IPS DF 4.7 (cell line): Measurements from ENCODE around the gene PAOX.
"Not testable (repeated sequence)": the region's sequence is repeated elsewhere in the genome, so short reads cannot be mapped to it uniquely, and the experiment has no call there.

Experiments
- DNase-seq: peaks from one replicate; pipeline ENCODE4 v3.0.0-alpha.2; 2013; ENCODE audit warnings: low spot score; ENCODE audit errors: extremely low read depth

PAOX gene

DNA sequence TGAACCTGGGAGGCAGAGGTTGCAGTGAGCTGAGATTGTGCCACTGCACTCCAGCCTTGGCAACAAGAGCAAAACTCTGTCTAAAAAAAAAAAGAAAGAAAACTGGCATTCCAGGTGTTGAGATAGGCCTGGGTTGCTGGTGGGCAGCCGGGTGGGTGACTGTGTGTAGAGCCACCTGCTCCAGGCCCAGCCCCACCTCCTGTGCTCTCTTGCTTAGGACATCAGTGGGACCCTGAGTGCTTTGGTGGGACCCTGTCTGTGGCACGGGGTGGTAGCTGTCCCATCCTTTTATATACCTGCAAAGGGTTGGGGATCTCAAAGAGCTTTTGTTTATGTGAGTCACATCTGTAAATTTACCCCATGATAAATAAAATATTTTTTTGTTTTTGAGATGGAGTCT is 6.2 kb downstream of the PAOX start:
- DNase-seq, result no peak

DNA sequence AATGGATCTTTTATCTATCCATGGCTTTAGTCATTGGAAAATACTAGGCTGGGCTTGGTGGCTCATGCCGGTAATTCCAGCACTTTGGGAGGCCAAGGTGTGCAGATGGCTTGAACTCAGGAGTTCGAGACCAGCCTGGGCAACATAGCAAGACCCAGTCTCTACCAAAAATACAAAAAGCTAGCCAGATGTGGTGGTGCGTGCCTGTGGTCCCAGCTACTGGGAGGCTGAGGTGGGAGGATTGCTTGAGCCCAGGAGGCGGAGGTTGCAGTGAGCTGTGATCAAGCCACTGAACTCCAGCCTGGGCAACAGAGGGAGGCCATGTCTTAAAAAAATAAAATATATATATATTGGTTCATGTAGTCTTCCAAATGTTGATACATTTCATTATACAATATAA is 7.9 kb downstream of the PAOX start:
- DNase-seq, result not testable (repeated sequence)

DNA sequence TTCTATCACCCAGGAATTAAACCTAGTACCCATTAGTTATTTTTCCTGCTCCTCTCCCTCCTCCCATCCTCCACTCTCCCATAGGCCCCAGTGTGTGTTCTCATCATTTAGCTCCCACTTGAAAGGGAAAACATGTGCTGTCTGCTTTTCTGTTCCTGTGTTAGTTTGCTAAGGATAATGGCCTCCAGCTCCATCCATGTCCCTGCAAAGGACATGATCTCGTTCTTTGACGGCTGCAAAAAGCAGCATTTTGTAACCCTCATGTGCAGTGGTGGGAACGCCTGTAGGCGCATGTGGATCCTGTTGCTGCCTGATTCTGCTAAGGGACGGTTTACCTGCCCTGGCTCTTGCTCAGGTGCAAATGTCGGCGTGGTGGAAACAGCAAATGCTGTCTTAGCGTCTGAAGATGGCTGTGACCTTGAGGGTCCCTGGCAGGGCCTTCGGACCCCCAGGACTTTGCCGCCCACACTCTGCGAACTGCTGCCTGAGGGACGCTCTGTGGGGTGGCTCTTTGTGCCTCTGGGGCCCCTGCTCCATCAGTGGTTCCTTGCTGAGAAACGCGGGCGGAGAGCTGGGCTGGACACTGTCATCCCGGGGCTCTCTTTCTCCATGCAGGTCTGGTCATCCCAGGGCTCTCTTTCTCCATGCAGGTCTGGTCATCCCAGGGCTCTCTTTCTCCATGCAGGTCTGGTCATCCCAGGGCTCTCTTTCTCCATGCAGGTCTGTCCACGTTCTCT is 9.3 kb downstream of the PAOX start:
- no peak for DNase-seq

DNA sequence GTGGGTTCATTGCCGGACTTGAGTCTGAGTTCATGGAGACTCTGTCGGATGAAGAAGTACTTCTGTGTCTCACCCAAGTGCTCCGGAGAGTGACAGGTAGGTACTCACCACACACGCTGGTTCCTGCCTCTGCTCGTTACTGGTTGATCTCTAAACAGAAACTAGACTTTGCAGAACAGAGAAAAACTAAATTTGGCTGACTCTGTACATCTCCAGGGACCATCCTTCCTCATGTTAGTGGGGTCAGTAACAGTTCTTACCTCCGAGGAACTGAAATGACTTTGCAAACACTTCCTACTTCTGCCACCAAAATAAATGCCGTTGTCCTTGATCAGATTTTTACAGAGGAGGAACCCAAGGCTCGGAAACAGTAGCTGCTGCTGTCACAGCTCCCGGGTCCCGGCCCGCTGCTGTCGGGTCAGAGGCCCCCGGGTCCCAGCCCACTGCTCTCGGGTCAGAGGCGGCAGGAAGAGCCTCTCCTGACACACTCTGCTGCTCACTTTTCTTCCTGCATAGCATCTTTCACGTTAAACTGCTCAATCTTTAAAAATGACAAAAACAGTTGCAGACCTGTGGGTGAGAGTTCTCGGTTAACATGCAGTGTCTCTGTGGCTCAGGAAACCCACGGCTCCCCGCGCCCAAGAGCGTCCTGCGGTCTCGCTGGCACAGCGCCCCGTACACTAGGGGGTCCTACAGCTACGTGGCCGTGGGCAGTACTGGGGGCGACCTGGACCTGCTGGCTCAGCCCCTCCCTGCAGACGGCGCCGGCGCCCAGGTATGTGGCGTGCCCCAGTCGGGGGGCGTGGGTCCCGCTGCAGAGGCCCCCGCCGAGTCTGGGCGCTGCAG is 10.1 kb downstream of the PAOX start:
- DNase-seq, result no peak

DNA sequence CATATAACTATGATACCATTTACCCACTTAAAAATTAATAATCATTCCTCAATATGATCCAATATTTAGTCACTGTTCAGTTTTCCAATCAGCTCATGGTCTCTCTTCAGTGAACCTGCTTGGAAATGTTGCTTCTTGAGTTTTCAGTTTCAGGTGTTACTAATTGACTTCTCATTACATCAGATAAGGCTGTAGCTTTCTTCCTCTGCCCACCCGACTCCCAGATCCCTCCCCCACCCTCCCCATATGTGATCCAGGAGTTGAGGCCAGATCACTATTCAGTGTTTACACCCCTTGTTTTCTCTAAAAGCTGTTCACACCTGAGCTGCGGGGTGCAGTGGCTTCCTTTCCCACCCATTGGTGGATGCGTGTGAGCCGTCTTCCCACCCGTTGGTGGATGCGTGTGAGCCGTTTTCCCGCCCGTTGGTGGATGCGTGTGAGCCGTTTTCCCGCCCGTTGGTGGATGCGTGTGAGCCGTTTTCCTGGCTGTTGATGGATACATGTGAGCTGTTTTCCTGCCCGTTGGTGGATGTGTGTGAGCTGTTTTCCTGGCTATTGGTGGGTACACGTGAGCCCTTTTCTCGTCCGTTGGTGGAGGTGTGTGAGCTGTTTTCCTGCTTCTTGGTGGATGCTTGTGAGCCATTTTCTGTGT is 11.7 kb downstream of the PAOX start:
- DNase-seq, result no peak

DNA sequence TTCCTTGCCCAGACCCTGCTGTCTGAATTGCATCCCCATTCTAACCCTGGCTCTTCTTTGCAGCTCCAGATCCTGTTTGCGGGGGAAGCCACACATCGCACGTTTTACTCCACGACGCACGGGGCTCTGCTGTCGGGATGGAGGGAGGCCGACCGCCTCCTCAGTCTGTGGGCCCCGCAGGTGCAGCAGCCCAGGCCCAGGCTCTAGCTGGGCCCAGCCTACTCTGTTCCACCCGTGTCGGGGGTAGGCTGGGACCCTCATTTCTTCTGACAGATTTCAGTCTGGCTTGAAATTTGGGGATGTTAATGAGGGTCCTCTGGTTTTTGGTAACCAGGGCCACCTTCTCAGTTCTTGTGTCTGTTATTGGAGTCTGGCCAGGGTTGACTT is 12.2 kb downstream of the PAOX start:
- DNase-seq, result no peak

DNA sequence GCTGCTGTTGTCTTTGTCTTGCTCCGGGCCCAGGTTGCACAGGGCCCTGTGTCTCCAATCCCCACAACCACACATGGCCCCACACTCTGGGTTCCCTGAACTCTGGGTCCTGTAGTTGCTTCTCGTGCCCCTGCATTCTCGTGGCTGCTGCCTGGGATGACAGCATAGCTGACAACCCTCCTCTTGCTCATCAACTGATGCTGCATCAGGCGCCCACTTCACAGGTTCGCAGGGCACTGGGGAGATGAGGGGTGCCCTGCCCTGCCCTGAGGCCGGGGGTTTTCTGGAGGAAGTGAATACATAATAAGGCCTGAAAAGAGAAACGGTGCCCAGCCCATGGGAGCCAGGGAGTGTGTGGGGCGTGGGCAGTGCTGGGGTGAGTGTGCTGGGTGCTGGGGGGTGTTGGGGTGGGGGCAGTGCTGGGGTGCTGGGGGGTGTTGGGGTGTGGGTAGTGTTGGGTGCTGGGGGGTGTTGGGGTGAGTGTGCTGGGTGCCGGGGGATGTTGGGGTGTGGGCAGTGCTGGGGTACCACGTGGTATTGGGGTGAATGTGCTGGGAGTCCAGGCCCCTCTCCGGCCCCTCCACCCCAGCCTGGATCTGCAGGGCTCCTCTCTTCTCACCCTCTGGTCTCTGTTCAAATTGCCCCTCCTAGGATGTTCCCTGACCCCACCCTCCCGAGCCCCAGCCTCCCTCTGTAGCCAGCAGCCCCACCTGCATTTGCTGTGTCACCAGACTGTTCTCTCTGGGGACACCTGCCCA is 12.9 kb downstream of the PAOX start:
- DNase-seq, result no peak

DNA sequence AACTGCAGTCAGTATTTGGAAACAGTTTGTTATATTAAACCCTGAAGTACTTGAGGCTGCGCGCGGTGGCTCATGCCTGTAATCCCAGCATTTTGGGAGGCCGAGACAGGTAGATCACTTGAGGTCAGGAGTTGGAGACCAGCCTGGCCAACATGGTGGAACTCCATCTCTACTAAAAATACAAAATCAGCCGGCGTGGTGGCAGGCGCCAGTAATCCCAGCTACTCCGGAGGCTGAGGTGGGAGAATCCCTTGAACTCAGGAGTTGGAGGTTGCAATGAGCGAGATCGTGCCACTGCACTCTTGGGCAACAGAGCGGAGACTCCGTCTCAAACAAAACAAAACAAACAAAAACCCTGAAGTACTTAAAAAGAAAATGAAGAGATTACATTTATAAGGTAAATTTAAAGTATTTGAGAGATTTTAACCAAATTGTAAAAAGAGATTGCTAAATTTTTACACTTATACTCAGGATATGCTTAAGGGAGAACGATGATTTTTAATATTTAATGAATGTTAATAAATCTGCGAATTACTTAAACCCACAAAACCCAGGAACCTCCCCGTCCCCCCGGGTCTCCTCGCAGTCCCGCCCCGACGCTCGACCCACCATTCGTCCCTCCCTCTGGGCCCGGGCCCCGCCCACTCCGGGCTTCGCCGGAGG is 14.5 kb downstream of the PAOX start:
- no peak for DNase-seq

DNA sequence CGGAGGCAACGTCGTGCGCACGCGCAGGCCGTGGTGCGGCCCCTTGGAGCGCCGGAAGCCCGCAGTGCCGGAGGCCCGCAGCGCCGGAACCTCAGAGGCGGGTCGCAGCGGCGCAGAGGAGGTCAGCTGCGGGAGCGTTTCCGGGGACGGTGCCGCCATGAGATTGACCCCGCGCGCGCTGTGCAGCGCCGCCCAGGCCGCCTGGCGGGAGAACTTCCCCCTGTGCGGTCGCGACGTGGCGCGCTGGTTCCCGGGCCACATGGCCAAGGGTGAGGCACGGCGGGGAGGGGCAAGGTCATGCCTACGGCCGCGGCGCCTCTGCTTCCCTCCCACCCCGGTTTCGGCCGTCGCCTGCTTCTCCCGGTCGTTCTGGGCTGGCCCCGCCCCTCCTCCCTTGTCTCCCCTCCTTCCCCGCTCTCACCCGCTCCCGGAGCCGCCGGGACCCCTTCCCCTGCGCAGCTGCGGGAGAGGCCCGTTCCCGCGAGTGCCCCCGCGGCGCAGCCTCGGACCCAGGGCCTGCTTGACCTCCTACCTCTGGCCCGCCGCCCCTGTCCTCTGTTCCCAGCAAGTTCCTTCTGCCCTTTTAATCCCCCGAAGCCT is 15.1 kb downstream of the PAOX start, which contains the start of gene MTG1:
MTG1 (plus strand) TSS at position 94 of the 600 bp plus-strand sequence; CDS start at position 158, 64 bp downstream.
- peak; percentile 78 for DNase-seq

DNA sequence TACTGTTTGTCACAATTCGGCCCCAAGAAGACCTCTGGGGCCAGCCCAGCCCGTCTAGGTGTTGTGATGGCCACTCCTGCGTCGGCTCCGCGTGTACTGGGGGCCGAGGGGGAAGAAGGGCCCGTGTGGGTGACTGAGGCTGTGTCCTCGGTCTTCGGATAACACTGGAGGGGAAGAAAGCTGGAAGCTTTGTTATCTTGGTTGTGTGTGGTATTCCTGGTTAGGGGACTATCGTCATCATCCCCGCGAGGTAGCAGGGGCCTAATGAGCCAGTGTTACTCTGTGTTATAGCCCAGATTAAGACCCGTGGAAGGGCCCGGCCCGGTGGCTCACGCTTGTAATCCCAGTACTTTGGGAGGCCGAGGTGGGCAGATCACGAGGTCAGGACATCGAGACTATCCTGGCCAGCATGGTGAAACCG is 15.7 kb downstream of the PAOX start:
- no peak for DNase-seq

DNA sequence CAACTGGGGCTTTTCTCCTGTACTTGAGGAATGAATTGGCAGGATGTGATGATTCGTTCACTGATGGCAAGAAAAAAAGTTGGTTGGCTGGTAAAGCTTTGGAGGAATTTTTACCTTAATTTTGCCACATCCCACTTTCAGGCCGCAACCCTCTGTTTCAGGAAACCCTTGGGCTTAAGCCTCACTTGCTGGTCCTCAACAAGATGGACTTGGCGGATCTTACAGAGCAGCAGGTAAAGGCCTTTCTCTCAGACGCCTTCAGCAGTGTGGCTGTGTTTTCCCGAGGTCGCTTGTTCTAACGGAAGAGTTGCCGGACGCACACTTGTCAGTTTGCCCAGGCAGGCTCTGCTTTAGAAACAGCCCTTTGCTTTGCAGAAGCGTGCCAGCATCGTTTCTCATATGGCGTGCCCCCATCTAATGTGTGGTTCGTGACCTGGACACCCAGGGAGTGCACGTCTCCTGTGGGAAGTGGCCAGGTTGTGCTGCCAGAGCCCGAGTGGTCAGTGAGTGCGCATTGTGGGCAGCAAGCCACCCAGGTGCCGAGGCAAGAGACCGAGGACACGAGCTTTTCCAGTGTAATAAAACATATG is 17.1 kb downstream of the PAOX start:
- no peak for DNase-seq

DNA sequence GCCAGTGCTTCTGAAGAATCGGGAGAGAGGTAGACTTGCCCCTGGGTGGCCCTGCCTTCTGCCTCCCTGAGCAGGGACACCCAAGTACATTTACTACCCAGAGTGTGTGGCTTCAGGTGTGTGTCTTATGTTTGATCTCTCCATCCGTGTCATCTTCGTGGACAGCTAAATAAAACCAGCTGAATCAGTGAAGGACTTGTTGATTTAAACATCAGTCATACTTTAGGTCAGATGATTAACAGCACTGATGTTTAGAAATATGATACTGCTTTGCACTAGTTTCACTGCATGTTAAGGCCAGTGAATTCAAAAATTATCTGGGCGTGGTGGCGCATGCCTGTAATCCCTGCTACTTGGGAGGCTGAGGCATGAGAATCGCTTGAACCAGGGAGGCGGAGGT is 18.9 kb downstream of the PAOX start:
- DNase-seq, result no peak

DNA sequence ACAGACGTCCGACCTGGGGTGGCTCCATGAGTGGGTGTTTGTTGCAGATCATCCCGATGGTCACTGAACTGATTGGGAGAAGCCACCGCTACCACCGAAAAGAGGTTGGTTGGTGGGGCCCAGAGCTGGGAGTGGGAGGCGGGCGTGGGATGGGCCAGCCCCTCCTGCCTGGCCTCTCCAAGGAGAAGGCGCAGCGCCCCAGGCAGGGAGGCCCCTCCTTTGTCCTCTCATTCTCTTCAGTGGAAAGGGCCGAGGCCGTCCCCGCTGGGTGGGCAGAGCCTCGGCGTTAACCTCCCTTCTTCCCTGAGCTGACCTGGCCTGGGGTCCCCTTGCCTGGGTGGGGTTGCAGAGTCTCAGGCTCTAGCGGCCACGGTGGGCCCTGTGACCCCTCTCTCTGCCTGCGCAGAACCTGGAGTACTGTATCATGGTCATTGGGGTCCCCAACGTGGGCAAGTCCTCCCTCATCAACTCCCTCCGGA is 20.1 kb downstream of the PAOX start:
- no peak for DNase-seq

DNA sequence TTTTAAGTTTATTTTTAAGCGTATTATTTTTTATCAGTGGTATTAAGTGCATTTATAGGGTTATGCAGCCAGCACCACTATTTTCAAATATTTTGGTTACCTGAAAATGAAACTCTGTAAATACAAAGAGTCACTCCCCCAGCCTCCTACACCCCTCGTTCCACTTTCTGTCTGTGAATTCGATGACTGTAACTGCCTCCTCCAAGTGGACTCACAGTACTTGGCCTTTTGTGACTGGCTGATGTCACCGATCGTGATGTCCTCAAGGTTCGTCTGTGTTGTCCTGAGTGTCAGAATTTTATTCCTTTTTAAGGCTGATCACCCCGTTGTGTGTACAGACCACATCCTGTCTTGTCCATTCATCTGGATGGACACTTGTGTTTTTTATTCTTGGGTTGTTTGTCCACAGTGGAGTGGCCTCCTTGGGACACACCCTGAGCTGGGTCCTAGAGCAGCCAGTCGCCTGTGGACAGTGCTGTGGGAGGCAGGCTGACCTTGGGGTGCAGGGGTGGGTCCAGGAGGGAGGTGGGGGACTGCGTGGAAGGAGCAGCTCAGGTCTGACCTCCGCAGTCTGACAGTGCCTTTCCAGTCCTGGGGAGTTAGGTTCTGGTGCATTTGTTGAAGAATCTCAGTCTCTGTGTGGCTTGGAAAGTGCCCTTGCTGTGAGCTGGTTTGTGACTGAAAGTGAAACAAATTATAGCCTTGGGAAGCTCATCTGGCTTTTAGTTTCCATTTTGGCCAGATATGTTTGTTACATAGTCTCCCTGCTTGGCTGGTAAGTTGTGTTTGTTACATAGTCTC is 21.8 kb downstream of the PAOX start:
- no peak for DNase-seq

DNA sequence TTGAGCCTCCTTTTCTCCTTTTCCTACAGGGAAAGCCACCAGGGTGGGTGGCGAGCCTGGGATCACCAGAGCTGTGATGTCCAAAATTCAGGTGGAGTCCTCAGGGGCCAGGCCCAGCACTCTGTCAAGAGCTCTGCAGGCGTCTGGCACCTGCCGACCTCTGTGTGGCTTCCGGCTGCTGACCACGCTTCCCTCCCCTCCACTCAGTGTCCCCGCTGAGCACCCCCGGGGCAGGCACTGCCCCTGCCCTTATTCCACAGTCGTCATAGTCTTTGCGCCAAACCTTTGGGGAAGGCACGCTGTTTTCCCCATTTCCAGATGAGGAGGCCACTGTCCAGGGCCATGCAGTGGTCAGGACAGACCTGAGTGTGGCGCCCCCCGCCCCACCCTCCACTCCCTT is 22.4 kb downstream of the PAOX start:
- DNase-seq, result no peak

DNA sequence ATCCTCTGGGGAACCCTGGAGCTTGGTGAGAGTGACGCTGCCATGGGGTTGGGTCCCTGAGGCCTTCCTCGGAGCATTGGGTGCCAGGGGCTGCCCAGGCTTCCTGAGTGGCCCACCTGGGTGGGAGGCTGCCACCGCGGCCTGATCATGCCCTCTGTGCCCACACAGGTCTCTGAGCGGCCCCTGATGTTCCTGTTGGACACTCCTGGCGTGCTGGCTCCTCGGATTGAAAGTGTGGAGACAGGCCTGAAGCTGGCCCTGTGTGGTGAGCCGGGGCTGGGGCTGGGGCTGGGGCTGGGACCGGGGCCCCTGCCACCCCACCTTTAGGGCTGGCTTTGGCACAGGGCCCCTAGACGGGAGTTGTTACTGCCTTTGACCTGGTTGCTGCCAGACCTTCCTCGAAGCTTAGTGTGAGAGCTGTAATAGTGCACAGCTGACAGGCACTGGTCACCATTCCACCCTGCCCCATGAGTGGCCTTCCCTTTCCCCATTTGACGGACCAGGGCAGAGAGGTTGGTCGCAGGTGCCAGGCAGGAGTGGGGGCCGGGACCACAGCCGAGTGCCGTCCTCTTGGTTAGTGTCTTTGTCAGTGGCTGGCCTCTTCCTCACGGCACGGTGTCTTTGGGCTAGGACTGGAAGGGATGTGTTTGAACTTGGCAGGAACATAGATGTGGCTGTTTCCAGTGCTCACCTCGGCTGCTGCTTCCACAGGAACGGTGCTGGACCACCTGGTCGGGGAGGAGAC is 23.1 kb downstream of the PAOX start:
- no peak for DNase-seq

DNA sequence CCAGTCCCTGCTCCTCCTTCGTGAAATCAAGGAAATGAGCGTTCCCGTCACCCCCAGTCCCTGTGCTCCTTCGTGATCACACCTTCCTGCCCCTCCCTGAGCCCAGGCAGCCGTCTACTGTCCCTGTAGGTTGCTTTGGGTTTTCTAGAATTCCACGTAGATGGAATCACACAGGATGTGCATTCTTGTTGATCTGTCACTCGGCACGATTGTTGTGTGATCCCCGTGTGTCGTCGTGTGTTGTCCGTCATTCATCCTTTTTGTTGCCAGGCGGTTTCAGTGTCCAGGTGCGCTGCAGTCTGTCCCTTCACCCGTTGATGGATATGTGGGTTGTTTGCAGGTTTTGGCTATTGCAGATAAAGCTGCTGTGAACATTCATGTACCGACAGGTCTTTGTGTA is 24.3 kb downstream of the PAOX start:
- no peak for DNase-seq

DNA sequence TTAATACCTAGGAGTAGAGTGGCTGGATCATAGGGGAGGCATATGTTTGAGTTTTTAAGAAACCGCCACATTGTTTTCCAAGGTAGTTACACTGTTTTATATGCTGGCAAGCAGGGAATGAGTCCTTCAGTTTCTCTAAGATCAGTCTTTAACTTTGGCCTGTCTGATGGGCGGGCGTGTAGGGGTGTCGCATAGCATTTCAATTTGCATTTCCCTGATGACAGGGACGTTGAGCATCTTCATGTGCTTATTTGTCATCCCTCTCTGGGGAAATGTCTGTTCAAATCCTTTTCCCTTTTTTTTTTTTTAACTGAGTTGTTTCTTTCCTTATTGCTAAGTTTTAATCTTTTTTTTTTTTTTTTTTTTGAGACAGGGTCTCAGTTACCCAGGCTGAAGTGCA is 24.7 kb downstream of the PAOX start:
- no peak for DNase-seq
